Activated CD4-positive, alpha-beta T cell treated with anti-CD3 and anti-CD28 coated beads, Interleukin-2, amount 50 U/mL, for 16 hours (primary cell): ENCODE data around the gene FBH1.
"Not testable (repeated sequence)": the region's sequence is repeated elsewhere in the genome, so short reads cannot be mapped to it uniquely, and the experiment has no call there.

ENCODE experiments used
- DNase-seq: peaks from one replicate; pipeline ENCODE4 v3.0.0-alpha.2; 2020

The FBH1 gene

GRCh38 chr10:5943536-5943935 is 53.5 kb downstream of the FBH1 start:
- no peak for DNase-seq

- DNase-seq, result no peak
Measured at GRCh38 chr10:5944389-5945189, 54.5 kb downstream of the FBH1 start.

DNA sequence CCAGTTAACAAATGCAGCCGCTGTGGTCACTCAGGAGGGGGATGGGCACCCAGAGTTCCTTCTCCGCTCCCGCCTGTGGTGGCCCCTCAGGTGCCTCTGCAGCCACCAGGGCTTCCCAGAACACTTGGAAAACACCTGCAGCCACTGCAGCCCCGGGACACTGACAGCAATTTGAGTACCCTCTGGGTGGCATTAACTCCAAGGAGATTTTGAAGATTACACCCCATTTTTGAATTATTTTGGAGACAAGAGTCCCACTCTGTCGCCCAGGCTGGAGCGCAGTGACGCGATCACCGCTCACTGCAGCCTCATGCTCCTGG is 55.1 kb downstream of the FBH1 start:
- no peak for DNase-seq

DNA sequence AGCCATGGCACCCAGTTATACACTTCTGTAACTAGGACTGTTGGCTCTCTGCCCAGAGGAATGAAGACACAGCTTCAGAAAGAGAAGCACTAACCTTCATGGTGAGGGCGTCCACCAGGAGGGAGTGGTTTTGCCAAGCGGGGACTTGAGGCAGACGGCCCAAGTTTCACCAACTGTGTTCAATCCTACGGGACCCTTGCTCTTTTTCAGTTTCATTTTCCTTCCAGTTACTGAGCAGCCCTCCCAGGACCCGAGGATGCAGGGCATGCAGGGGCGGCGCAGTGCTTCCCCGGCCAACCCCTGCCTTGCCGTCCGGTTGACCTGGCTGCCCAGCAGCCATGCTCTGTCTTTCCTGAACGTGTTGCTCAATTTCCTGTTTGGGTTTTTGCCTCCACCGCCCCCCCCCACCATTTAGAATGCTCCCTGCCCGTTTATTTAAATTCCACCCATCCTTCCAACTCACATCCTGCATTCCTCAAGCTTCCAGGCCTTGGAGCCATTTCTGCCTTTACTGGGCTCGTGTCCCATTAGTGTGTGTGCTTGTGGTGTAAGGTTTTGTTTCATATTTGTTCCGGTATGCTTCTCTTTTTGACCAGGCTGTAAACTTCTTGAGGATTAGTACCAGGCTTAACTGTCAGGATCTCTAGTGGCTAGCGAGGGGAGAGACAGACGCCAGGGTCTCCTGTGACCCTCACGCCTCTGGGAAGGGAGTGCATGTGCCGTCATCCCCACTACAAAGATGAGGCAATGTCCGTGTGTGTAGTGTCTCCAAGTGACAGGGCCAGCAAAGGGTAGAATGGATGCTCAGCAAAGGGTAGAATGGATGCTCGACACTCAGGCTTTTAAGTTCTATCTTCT is 55.7 kb downstream of the FBH1 start:
- no peak for DNase-seq

- not testable (repeated sequence) for DNase-seq
Measured at GRCh38 chr10:5946419-5946775, 56.4 kb downstream of the FBH1 start.

DNA sequence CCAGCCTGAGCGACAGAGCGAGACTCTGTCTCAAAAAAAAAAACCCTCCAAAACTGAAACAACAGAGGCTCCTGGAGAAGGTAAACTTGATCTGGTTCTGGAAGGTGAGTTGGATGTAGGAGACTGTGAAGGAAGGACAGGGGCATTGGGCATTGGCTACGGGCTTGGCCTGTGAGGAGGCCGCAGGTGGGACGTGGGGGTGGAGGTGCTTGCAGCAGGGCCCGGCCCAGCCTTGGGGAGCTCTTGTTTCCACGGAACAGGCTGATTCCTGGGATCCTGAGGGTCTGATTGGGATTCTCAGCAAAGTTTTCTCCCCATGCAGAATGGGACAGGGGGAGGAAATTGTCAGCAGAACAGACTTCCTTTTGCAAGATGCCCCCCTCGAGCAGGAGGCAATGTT is 56.7 kb downstream of the FBH1 start:
- no peak for DNase-seq

GRCh38 chr10:5947471-5948207 is 57.6 kb downstream of the FBH1 start:
- no peak for DNase-seq

GRCh38 chr10:5948208-5948585 is 58.2 kb downstream of the FBH1 start:
- no peak for DNase-seq

- DNase-seq, result peak; percentile 31
Measured at GRCh38 chr10:5949009-5949759, 59.1 kb downstream of the FBH1 start.

GRCh38 chr10:5951167-5951711 is 61.2 kb downstream of the FBH1 start:
- no peak for DNase-seq

- DNase-seq, result no peak
Measured at GRCh38 chr10:5951721-5952407, 61.8 kb downstream of the FBH1 start.

- DNase-seq, result no peak
Measured at GRCh38 chr10:5952731-5953385, 62.8 kb downstream of the FBH1 start.

GRCh38 chr10:5953676-5954075 is 63.6 kb downstream of the FBH1 start:
- DNase-seq, result no peak

- DNase-seq, result no peak
Measured at GRCh38 chr10:5956146-5956936, 66.3 kb downstream of the FBH1 start.

DNA sequence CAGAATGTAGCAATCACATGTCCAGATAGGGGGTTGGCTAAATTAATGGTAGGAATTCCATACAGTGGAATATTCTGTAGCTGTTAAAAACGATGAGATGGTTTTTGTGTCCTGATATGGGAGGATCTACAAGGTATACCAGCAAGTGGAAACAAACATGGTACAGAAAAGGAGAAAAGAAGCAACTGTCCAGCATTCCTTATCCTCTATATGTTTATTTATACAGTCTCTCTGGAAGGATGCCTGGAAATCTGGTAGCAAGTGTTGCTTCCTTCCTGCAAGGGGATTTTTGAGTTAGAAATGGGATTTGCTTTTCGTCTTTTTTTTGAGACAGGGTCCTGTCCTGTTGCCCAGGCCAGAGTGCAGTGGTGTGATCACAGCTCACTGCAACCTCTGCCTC is 68.0 kb downstream of the FBH1 start:
- DNase-seq, result no peak

- no peak for DNase-seq
Measured at GRCh38 chr10:5958675-5959074, 68.6 kb downstream of the FBH1 start.

- DNase-seq, result no peak
Measured at GRCh38 chr10:5959142-5959541, 69.1 kb downstream of the FBH1 start.

- no peak for DNase-seq
Measured at GRCh38 chr10:5959581-5960069, 69.6 kb downstream of the FBH1 start.

DNA sequence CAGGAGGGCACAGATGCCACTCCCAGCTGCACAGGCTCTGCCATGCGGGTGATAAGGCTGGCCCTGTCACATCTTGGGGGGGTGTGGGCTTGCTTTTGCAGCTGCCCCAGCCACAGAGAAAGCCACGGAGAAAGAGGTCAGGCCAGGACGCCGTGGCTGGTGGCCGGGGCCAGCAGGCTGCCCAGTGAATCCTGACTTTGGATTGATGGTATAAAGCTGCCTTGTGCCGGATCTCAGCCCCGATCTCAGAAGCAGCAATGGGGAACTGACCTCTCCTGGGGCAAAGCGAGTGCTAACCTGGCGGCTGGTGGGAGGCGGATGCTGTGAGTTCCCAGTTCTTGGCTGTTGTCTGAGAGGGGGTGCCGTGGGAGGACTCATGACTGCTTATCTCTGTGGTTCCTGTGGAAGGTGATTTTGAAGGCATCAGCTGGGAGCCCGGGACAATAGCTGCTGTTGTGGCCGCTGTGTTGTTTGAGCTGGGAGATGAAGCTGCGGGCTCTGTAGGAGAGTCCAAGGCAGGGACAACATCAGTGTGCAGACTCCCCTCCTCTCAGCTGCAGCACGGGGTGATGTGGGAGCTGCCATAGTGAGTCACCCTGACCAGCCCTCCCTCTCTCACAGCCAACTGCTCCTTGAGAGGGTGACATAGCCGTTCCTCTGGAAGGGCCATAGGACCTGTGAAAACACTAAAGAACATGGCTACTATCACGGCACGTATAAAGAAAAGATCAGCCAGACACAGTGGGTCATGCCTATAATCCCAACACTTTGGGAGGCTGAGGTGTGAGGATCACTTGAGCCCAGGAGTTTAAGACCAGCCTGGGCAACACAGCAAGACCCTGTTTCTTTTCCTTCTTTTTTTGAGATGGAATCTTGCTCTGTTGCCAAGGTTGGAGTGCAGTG is 70.3 kb downstream of the FBH1 start:
- DNase-seq, result no peak

DNA sequence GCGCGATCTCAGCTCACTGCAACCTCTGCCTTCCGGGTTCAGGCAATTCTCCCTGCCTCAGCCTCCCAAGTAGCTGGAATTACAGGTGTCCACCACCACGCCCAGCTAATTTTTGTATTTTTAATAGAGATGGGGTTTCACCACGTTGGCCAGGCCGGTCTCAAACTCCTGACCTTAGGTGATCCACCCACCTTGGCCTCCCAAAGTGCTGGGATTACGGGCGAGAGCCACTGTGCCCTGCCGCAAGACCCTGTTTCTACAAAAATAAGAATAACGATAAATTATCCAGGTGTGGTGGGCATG is 70.9 kb downstream of the FBH1 start:
- DNase-seq, result not testable (repeated sequence)
